ENCODE data around the gene PHACTR1.

The PHACTR1 gene

DNA sequence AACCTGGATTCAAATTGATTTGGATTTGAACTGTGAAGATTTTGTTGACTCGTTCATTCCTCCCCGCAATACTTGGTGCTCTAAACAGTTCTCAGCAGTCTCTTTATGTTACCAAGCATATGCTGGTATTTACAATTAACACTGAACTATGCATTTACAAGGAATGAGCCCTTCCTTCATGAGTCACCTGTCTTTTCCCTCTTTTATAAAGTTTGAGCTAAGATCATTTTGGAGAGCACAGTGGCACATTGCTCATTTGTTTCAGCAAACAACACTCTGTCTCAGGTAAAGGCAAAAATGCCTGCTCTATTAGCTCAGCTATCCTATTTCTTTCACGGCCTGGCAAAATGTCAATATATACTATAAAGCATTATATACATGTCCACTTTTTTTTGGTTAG lies 285.4 kb downstream of the PHACTR1 start:
- DNase-seq: no peak

DNA sequence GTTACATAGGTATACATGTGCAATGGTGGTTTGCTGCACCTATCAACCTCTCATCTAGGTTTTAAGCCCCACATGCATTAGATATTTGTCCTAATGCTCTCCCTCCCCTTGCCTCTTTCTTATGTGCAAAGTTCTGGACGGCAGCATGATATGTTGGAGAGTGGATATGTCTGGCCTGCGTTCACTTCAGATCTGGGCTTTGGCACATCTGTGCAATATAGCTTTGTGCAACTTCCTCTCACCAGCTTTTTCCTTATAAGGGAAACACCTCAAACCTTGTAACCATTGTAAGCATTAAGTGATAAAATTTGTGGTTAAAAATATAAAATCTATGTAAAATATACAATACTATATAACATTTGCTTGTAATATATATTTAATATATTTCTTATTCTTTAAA lies 288.0 kb downstream of the PHACTR1 start:
- no peak for DNase-seq

DNA sequence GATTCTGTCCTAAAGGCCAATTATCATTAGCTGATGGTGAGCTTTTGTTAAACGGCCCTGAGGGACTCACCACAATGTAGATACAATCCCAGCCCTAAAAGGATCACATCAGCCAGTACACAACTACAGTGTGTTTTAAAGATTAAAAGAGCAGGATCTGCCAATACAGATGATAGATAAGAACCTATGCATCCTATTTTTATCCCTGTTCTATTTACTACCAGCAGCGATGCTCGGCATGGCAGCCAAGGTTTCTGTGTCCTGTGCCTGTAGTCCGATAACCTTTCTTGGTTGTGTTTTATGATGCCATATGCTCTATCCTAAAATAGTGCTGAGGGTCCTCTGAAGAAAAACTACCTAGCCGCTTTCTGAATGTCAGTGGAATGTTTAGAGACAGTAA lies 289.4 kb downstream of the PHACTR1 start:
- no peak for DNase-seq

DNA sequence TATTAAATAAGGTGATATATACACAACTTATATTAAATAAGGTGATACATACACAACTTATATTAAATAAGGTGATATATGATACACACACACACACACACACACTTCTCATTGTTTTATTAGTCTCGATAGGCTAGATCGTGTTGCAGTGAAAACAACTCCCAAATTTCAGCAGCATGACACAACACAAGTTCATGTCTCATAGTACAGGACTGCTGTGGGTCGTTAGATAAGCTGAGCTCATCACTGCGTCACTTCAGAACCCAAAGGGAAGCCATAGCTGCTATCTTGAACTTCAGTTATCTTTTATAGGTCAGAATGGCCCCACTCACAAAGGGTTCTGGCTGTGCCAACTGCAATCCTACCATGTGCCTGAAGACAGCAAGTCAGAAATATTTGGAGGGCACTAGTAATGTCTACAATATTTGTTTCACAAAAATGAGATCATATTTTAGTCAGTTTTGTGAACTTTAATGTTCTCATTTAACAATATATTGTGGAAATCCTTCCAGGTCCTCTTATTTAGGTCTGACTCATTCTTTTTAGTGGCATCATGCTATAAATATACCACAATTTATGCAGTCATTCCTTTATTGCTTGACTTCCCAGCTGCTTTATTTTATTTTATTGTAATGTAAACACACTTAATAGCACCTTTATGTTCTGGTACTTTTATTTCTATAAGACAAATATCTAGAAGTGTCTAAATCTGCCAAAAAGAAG lies 290.2 kb downstream of the PHACTR1 start:
- no peak for DNase-seq

DNA sequence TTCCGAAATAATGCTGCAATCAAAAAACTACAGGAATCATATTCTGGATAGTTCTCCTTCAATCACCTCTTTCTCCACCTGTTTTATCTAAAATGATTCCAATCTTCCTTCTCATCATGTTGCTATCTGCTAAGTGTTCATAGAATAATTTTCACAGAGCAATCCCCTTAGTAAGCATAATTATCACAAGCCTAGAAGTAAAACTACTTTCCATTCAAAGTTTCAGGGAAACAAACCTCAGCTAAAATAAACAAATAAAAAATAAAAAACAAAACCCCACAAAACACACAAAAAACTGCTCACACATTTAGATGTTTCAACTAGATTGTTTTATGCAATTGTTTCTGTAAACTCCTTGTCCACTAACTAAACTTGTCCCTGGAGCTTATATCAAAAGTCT lies 291.2 kb downstream of the PHACTR1 start:
- no peak for DNase-seq

DNA sequence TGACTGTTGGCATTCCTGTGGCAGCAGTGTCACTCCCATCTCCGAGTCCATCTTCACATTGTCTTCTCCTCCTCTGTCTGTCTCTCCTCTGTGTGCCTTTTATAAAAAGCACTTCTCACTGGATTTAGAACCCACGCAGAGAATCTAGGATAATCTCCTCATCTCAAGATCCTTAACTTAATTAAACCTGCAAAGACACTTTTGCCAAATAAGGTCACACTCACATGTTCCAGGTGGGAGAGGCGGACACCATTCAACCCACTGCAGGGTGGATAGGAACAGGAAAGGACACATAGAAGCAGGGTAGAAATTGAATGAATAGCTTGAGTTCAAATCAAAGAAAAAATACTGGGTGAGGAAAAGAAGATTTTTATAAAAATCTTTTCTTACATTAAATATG lies 292.5 kb downstream of the PHACTR1 start:
- no peak for DNase-seq

DNA sequence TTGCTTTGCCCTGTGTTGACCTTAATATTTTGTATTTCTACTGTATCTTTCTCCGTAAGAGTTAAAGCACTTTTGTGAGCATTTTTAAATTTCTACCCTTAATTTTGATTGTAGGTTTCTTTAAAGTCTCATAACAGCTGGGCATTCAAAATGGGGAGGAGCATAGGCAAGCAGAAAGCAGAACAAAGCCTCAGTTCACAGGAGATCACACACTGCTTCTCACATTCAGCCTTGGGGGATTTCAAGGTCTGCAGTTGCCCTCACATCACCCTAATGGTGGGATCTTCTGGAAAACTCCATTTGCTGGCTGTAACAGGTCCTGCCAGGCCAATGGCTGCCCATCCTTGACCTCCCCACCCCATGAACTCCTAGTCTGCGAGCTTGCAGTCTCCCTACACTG lies 292.9 kb downstream of the PHACTR1 start:
- no peak for DNase-seq

DNA sequence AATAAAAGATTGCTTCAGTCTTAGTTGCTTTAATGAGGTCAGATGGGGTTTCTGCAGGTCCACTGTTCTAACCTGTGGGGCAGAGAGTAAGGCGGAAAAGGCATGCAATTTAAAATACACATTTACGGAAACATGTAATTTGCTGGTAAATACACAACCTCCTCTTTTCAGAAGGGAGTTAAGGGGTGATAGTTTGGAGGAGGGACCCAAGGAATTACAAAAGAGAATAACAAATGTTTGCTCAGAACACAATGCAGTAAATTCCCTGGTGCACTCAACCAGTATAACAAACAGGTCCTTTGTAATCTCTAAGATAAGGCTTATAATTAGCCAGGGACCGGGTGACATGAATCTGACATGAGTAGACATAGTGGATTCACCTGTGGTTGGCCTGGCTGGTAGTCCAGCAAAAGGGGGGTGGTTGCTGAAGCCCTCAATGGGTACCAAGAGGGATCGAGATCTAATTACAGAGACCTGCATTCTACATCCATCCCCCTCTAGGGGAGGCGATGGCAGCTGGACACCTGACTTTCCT lies 295.1 kb downstream of the PHACTR1 start:
- no peak for DNase-seq

DNA sequence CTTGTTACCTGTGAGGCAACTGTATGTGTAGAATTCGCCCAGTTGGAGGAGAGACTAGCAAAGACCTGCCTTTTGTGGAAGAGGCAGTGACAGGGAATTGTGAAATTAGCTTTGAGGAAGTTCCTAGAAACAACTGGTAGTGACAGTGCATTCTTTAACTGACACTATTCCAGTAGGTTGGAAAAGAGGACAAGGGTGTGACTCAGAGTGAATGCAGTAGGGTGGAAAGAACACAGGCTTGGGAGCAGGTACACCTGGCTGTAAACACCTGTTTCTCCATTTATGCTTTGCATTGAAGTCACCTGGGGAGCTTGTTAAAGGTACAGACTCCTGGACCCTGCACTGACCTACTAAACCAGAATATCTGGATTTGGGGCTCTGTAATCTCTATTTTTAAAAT lies 295.7 kb downstream of the PHACTR1 start:
- no peak for DNase-seq

DNA sequence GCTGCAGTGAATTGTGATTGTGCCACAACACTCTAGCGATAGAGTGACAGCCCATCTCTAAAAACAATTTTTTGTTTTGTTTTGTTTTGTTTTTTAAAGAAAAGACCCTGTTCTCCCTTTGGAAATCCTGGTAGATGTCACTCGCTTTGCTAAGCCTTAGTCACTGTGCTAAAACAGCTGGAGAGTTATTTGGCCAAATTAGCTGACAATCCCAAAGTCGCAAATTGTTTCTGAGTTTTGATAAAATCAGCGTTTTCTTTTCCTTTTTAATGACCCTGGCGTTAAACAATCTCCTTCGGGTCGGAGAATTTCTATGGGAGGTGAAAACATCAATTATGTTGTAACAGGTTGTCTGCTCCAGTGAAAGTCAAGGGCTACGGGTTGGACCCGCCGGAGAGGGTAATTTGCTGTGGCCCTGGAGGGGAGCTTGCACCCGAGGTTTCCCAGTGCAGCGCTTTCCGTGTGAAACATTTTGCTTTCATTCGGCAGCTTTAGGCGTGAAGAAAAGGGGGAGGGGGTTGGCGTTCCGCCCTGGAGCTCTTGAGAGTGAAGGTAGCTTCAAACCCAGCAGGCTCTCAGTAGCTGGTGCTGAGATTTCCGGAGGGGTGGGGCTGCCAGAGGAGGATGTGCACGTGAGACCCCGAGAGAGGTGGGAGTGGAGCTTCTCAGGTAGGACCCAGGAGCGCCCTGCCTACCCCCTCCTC lies 296.6 kb downstream of the PHACTR1 start:
- DNase-seq: no peak

DNA sequence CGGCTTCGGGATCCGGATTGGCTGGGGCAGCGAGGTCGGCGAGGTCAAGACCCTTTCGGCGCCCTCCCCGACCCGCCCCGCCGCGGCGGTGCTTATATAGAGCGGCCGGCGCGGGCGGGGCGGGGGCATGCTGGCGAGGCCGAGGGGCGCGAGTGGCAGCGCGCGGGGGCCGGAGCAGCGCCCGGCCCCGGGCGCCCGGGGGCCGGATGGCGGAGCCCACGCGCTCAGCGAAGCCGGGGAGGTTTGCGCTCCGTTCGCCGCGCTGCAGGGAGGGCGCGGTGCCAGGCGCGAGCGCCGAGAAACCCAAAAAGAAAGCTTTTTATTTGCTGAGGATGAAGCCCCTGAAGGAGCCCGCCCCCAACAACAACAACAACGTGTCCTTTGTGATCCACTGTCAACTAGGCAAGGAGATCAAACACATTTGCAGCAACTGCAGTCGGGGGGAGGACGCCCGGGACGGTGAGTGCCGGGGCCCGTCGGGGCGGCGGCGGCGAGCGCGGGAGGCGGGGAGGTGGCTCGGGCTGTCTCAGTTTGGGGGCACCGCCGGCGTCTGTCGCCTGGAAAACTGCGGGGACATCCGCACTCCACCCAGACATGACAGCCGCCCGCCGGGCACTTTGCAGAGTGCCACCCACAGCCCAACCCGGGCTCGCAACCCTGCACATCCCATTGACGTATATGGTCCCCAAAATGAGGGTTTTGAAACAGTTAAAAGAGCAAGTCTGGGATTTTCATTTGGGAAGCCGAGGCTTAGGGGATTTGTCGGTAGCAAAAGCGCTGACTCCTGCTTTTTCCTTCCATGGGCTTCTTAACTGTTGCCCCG lies 297.3 kb downstream of the PHACTR1 start:
- DNase-seq: no peak

DNA sequence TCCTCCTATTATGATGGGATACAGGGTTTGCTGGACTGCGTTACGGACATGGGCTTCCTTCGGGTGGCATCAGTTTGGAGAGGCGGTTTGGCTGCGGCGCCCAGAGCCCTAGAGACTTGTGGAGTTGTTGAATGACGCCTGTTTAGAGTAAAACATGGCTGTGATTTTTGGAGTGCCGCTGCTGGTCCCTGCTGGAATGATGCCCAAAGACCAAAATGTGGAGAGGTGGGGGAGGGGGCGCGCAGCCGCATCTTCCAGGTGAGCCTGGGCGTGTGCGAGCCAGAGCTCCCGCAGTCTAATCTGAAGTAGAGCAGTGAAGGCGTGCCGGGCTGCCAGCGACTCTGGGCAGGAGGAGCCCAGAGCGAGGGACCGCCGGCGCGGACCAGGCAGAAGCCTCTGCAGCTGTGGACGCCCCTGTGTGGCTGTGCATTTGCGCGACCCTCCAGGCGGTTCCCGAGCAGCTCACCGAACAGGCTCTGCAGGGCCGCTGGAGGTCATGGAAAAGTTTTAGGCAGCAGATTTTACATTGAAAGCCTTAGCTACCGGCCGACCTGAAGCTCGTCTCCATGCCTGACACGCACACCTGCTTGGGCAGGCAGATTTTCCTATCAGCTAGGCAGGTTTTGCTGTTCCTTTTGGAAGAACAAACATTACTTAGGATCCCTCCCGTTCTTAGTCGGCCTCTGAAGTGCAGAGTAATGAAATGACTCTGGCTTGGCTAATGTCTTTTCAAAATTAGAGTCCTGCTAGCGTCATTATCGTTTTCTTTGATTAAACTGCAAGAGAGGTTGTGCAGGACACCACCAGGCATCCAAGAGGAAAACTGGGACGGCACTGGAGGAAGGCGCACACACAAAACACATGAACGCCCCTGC lies 298.2 kb downstream of the PHACTR1 start:
- no peak for DNase-seq

DNA sequence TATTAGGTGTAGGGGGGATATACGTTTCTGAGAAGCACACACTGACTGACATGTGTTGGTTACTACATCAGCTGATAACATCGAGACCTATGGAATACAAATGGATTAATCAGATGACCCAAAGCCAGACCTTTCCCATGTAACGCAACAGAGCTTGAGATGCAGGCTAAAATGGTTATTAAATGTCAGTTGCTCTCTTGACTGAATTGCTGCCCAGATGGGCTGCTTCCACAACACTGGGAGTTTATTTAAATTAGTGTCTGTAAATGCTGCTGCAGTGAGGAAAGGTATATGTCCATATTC lies 298.8 kb downstream of the PHACTR1 start:
- no peak for DNase-seq

DNA sequence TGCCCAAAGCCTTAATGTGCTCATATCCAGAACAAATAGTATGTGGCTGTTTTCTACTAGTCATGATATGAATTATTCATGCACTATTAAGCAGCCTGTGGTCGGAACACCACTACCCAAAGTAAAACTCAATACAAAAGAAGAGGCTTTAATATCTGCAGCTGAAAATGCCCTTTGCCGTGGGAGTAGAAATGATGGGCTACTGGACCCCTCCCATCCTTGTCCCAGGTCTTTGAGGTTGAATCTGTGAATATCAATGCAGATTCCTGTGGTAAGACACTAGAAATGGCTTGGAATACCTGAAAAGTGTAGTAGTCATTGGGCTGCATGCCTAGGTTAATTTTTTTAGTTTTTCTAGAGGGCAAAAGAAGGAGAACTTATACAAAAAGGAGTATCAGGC lies 308.0 kb downstream of the PHACTR1 start:
- DNase-seq: no peak

DNA sequence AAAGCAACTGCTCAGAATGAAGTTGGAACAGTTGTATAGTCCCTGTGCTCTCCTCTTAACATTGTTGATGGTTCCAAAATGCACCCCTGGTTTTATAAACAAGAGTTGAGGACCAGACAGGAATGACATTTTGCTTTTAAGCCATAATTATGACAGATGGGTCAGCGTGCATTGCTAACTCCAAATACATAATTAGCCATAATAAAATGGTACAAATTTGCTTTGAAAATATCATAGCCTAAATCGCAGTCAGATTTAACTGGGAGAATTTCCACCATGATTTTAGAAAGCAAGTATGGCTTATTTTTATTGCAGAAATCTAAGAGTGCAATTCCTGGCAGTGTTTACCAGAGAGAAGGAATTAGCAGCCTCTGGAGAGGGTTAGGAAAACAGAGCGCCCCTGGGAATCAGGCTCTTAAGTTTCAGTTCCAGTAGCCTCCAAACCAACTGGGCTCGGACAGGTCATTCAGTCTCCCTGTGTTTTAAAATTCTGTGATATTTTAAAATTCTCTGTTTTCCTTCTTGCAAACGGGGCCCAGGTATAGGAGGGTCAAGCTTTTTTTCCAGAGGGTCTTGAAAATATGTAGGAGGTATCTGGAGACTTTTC lies 309.4 kb downstream of the PHACTR1 start:
- DNase-seq: no peak

DNA sequence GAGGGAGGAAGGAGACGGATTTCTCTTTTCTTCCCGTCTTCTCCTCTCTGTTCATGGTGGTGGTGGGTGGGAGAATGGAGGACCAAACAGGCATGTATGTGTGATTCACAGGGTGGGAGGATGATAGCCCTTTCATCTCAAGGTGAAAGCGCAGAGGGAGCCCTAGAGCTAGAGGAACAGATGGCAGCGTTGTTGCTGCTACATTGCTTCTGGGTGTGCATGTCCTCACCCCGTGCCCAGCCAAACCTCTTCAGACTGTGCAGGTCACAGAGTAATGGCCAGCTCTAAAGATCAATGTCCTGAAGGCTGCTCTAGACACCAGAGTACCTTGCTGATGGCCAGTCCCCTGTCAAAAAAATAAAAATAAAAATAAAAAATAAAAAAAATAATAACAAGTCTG lies 310.0 kb downstream of the PHACTR1 start:
- DNase-seq: no peak

DNA sequence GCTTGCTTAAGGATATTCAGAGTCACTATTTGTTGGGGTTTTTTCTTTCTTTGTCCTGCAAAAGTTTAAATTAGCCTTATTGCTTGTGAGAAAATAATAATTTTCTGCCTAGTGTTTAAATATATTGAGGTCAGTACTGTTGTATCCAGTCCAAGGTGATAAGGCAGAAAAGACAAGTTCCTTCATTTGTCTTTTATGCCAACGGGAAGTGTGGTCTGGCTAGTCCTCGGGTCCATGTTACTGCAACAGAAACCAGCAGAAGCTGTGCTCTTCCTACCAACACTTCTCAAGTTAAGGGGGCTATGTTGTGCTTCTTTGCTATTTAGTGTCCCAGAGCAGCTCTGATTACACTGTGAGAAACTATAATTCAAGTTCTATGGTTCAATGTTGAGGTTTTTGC lies 310.6 kb downstream of the PHACTR1 start:
- DNase-seq: no peak

DNA sequence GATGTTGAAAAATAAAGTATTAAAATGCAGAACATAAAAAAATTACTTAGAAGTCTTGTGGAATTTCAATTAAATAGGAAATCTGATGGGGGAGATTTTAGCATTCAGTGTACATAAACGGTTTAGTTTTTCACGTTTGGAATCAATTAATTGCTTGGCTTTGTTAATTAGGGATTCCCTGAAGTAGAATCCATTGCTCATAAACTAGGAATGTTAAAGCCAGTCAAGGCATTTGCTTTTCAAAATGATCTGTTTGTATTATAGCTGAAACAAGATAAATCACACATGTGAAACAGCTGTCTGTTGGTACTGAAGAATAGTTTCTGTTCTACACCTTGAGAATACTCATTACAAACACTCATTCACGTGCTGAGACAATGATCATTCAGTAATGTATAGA lies 313.8 kb downstream of the PHACTR1 start:
- no peak for DNase-seq

DNA sequence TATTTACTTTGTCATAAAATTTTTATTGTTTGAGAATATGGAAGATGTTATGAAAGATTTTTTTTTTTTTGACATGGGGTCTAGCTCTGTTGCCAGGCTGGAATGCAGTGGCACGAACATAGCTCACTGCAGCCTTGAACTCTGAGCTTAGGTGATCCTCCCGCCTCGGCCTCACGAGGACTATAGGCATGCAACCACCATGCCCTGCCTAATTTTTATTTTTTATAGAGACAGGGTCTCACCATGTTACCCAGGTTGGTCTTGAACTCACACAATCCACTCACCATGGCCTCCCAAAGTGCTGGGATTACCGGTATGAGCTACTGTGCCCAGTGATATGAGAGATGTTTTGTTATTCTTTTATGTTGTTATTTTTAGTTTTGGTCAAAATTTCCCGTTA lies 316.0 kb downstream of the PHACTR1 start:
- DNase-seq: no peak

DNA sequence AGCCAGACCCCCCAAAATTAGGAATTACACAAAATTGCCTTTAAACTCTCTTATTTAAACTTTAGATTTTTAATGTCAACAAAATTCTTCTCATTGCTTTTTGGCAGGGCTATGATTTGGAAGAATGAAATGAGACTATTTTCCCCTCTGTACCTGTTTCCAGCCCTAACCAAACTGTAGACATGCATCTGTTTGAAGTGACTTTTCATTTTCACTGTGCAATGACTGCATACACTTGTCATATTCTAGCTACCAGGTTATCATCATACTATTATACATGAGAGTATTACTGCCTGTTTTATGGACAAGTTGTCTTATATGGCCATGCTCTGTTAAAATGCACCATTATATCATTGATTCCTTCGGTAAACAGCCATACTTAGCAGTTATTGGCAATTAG lies 316.6 kb downstream of the PHACTR1 start:
- no peak for DNase-seq

DNA sequence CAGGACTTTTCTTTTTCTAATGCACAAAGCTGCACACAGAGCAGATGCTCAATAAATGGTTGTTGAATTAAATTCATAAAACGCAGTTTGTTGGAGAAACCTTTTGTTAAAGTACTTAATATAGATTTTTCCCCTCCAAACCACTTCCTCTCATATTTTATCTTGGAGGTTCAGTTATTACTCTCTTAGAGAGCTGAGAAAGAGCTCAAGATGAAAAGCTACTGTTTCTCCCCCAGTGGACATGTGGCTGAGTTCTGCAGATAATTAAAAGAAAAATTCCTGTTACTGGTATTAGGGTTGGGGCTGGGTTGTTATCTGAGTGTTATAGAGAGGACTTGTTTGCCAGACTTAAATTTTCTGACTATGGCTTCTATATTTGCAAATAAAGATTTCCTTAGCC lies 317.7 kb downstream of the PHACTR1 start:
- DNase-seq: no peak

DNA sequence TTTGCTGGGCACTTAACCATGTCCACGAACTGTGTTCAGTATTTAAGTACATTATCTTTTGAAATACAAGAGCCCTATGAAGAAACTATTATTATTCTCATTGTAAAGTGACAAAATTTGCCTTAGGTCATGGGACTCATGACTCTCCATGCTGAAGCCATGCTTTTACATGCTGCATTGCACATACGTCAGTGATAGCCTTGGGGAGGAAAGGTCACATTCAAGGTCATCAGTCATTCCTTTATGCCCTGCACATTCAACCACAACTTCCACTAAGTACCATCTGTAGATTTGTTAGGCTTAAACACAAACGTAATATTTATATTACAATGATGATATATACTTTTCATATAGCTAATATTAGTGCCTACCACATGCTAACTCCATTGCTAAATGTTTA lies 319.0 kb downstream of the PHACTR1 start:
- no peak for DNase-seq

DNA sequence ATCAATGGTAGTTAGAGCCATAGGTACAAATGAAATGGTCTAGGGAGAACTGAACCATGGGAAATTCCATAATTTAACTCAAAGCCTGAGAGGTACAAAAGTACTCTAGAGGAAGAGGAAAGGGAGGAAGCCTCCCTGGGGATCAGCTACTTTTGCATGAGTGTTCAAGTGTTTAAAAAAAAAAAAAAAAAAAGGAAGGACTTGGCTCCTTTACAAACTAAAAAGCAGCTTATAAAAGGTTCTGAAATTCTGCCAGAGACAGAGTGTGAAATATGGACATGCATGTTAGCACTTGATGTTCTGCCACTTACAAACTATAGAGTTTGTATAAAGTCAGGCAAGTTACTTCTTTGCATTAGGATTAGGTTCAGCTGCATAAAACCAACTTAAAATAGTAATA lies 321.7 kb downstream of the PHACTR1 start:
- DNase-seq: no peak

All from stimulated activated CD4-positive, alpha-beta T cell treated with anti-CD3 and anti-CD28 coated beads, Interleukin-4, amount 100 ng/mL, for 1 hour (primary cell).